GF-D8 (cell line): ENCODE measurements around the gene KCNIP4.

Source experiments
- DNase-seq: peaks from one replicate; lab custom pipeline; 2025; lab: John Stamatoyannopoulos, UW

The KCNIP4 gene

DNA sequence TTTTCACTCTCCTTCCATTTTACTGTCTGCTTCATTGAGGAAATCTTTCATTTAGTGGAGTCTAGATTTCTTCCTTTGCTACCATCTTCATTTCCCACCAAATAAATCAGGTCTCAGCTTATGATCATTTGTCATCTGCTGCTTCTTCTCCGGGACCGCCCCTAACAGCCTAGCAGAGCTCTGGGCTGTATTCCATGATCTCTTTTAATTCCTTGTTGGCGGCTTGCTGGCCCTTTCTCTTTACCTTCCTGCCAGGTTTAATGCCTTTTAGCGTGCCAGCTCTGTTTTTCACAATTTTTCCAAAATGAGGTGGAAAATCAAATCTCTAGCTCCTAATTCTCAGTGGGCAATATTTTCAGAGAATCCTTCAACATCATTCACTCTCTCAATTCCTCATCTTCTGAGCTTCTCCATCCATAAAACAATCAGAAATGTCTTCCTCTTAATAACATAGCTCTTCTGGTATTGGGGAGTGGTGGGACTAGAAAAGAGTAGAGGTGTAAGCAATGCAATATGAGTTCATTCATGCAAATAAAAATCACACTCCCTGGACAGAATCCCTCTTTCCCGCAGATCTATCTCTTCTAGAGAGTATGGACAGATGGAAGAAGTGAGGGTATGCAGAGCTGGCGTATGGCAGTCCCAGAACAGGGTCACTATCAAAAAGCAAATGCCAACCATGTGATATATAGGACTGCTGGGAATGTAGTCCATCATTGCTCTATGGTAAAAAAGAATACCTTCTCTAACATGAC, 491.3 kb downstream of the KCNIP4 start:
- no peak for DNase-seq

DNA sequence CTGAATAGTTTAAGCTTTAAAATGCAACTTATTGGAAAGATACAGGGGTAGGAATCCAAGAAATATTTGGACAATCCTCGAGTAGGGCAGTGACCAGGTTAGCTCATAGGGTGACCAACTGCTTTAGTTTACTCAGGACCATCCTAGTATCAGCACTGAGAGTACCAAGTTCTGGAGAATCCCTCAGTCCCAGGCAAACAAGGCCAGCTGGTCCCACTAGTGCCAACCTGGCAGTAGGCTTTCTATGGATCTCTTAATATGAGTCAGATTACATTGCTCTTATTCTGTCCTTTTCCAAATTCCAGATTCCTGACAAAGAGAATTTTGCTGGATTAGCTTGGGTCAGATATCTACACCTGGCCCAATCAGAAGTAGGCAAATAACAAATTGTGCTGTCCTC, 493.7 kb downstream of the KCNIP4 start:
- DNase-seq: no peak

DNA sequence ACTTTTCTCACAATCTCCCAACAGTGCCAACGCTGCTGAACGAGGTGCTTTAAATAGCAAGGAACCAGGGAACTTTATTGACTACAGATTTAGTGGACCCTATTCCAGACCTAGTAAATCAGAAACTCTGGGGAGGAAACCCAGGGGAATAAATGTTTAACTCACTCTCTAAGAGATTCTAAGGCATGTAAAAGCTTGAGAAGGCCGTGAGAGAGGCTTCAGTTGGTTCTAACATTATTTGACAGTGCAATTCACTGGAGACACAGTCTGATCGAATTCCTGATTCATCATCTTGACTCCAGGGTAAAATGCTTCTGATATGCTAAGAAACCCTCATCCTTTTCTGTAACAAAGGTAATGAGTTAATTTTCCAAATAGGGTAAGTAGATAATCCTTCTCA, 494.4 kb downstream of the KCNIP4 start:
- no peak for DNase-seq

DNA sequence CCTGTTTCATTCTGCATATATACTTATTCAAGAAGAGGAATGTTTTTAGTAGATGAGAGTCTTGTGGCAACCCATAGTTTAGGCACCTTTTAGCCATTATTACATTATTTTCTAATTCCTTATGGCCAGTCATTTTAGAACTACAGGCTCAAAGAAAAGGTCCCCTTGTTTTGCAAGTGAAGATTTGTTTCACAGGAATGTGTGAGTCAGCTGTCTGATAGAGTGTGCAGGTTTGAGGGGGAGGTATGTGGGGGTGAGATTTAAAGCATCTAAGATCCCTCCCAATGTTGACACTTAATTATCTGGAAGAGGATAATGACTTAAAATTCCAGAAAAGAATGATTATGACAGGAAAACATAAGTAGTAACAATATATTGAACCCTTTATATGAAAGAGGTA, 495.6 kb downstream of the KCNIP4 start:
- DNase-seq: no peak

DNA sequence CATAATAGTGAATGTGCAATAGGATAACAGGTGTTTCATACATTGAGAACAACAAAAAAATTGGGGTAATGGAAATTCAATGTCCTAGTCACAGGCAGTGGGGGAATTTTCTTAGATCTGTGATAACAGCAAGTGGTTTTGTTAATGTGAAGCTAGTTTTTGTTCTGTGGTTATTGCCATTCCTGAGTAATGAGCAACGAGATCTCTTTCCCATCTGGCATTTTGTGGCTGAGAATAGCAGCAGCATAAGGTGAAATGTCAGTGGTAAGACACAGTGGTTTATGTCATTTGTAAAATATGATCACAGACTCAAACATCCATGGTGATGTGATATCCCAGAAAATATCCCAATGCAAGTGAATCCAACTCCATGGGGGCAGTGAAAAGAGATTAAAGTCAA, 497.5 kb downstream of the KCNIP4 start:
- no peak for DNase-seq

DNA sequence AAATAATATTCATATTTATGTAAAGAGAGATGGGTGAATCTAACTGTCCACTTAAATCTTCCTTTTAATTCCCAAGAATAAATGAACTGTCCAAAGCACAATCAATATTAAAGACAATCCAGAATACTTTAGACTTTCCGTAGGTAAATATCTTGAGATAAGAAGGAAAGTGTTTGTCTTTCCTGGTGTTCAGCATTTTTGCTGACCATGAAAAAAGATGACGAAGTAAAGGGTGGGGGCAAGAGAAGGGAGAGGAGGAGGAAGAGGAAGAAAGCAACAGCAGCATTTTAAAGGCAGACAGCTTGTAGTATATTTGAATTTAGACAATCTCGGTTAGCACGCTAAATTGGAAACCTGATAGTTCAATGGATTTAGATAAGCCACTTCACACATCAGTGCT, 498.2 kb downstream of the KCNIP4 start:
- no peak for DNase-seq

DNA sequence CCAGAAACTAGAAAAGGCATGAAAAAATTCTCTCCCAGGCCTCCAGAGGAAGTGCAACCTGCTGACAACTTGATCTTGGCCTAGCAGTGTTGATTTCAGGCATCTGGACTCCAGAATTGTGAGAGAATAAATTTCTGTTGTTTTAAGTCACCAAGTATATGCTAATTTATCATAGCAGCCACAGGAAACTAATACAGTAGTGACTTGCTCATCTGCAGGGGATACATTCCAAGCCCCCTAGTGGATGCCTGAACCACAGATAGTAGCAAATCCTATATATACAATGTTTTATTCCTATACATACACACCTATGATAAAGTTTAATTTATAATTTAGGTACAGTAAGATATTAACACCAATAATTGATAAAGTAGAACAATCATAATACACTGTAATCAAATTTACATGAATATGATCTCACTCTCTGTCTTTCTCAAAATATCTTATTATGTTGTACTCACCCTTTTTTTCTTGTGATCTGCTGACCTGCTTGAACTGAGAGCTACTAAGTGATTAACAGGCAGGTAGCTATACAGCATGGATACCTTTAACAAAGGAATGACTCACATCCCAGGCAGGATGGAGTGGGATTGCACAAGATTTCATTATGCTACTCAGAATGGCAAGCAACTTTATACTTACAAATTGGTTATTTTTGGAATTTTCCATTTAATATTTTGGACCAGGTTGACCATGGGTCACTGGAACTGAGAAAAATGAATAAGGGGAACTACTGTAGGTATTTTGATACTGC, 501.1 kb downstream of the KCNIP4 start:
- DNase-seq: no peak

DNA sequence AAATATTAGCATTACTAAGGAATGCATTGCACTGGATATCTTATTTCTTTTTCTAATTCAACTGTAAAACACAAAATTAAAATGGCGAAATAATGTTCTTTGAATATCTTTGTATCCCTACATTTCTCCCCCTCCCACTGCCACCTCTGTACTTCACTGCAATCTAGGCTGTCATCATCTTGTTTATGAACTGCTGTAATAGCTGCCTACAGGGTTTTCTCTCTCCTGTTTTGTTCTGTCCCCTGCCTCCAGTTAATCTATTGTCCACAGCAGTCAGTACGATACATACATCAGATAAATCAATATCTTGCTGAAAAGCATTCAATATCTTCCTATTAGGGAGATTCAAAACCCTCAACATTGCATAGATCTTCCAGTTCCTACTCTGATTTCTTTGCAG, 528.4 kb downstream of the KCNIP4 start:
- DNase-seq: no peak

DNA sequence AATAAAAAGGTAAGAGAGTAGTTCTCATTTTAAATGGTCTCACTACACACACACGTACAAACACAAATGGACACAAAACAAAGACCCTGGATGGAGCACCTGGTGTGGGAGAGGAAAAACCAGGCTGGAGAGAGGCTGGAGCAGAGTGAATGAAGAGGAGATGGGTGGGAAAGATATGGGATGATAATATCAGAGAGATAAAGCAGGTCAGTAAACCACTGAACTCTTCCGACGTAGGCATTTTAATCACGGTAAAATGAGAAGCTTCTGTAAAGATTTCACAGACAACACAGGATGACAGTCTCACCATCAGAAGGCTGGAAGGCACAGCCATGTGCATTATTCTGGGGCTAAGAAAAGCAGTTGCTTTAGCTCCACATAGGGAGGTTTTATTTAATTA, 532.8 kb downstream of the KCNIP4 start:
- no peak for DNase-seq

DNA sequence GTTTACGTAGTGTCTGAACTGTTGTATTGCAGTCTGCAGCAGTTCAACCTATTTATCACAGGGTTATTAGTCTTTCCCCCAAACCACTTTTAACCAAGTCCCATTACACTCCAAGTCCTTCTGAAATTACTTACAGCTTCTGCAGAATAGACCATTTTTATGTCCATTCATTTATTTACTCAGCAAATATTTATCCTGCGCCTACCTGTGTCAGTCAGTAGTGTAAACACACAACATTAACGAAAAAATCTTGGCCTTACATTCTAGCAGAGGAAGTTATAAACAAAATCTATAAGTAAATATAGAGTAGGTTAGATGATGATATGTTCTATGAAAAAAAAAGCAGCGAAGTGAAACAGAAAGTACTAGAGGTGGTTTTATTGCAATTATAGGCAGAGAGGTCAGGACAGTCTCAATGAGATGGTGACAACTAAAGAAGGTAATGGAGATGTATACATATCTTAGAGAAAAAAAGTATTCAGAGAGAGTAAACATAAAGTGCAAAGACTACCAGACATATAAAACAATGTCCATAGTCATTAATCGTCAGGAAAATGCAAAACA, 534.7 kb downstream of the KCNIP4 start:
- no peak for DNase-seq

DNA sequence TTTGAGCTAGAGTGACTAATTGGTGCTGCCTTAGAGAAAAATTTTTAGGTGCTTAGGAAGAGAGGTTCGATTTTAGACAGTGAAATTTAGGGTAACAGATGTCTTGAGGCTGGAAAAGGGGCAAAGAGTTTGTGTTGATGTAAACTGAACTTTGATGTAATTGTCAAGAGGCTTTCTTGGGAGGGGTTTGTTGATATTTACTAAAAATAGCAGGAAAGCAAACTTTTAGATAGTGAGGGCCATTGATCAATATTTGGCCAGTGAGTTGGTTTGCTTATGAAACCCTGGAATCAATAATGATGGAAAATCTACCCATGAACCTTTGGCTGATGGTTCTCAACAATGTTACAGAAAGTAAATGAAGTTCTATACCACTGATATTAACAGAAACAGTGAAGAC, 537.5 kb downstream of the KCNIP4 start:
- DNase-seq: no peak

DNA sequence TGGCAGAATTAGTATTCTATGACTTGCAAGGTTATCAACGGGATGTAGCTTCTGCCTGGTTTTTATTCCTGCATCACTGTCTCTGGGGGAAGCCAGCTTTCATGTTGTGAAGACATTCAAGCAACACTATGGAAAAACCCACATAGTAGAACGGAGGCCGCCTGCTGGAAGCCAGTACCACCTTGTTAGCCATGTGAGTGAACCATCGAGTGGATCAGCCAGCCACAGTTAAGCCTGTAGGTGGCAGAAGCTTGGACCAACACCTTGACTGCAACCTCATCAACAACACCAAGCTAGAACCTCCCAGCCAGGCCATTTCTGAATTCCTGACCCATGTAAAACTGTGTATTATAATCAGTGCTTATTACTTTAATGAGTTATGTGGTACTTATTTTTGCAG, 538.2 kb downstream of the KCNIP4 start:
- no peak for DNase-seq

DNA sequence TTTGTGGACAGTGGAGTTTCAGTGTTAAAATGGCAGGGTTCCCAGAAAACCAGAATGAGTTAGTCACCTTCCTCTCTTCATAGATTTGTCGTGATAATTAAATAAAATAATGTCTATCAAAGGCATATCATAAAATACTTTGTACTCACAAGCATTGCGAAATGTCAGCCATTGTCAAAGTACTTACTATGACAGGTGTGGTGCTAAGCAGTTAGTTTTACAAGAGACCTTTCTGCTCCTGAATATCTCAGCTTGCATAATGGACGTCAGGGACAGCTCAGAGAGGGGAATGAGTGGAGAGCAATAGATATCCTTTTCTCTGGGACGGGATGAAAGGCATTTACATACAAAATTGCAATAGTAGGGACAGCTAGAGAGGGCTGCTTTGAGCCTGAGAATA, 560.9 kb downstream of the KCNIP4 start:
- no peak for DNase-seq

DNA sequence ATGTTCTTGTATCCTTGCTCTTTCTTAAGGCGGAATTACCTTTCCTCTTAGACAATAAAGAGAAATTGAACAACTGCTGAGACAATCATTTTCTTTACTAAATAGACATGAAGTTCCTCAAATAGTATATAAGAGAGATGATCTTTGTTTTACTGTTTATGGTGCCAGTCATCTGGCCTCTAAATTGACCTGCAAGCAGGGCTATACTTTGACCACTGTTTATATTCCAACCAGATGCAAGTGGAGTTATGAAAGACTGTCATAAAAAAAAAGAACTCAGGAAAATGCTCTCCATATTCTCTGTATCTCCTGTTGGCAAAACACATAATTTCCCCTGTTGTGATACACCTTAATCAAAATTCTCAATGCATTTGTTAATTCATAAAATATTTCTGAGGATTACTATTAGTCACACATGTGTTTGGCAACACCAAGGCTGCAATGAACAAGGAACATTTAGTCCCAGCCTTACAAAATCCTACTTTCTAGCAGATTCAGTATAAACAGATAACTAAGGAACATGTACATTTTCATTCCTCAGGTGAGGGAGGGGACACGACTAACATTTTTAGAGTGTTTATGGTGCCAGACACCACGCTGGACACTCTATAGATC, 562.3 kb downstream of the KCNIP4 start:
- no peak for DNase-seq

DNA sequence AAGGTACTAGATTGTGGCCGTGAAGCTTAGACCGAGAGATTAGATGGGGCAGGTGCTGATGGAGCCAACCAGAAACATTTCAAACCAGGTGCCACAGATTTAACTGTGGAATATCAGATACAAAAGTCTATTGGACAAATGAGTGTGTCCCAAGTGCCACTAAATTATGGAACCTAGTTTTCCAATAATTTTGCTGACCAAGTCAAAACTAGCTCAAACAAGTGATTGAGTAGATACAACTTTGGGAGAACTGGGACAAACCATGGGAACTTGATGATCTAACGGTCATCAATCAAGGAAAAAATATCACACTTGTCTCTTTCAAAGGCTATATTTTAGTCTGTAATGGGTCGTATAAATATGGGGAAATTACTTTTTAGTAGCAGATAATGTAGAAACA, 562.9 kb downstream of the KCNIP4 start:
- no peak for DNase-seq

DNA sequence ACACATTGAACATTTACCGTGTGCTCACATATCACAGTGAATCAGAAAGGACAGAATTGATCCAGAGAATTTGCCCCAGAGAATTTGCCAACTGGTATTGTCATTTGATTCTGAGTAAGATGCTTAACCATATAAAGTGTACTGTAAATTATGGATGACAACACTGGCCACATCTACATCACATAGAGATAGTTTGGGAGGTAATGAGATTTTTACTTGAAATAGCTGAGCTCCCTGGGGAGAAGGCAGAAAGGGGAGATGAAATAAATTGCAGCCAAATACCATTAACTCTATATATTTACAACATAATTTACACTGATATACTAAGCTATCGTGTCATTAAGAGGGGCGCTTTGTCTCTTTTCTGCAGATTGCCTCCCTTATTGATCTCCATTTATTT, 564.0 kb downstream of the KCNIP4 start:
- DNase-seq: no peak

DNA sequence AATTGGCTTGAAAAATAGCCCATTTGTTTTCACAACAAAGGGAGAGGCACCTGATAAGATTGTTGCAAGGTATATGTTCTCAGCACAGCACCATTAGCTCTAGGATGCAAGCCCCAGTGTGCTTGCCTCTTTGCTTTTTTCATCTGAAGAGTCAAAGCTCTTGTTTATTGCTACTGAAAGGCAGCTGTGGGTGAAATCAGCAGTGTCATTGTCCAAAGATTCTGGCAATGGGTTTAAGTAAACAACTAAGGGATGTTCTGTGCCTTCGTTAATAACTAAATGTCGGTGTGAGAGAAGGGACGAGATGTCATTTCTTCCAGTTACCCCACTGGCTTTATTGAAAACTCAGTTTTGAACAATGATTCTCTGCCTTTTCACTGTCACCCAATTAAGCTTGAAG, 567.7 kb downstream of the KCNIP4 start:
- no peak for DNase-seq

DNA sequence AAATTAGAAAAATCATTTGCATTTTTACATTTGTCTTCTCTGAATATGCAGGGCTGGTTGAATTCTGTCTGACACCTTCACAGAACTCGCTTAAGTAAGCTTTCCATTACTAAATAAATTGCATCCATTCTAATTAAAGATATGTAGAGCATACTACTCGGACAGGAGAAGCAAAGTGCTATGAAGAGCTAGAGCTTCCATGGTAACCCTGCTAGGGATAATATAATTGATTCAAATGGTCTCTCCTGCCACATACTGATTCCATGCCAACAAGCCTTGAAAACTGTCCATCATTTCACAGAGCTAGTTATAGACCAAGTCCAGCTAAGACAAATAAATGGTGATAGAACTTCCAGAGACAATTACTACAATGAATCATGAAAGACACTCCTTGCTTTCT, 571.5 kb downstream of the KCNIP4 start:
- no peak for DNase-seq

DNA sequence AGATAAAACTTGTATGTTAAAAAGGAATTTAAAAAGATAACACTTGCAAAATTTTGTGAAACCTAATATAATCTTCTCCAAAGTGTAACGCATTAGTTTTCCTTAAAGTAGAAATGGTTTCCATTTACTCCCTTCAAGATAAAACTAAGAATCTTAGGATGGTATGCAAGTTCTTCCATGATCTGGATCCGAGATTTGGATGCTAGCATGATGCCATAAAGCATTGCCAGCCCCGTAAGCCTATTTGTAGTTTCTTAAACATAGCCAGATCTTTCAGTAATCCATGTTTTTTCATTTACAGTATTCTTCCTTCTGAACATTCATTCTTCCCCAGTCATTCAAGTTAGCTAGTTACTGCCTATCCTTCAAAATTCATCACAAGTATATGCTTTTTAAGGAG, 572.4 kb downstream of the KCNIP4 start:
- no peak for DNase-seq

DNA sequence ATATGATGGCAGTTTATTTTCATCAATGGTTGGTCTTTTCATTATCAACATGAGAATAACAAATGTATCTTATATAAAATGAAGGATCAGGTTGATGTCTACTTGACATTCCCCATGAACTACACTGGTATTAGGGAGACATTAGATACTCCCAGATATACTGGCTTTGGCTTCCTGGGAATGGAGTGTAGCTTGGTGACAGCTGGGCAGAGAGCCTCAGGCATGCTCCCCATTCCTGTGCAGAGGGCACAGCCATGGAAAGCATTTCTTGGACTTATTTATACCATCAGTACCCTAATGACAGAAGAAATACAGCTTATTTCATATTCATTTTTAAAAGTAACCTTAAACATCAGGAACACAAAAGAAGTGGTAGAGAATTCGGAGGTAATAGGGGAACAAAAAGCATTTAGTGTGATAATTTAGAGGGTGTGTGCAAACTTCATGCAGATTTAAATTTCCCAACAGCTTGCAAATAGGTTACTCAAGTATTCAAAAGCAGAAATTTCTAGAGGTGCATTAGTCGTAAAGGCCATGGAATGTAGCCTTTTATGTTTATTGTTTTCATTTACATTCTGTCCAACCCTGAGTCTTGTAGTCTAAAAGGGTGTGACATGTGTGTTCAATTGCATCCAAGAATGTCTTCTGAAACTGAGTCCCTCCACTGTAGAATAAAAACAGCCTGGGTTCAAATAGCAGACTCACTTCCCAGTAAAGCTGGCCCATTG, 573.8 kb downstream of the KCNIP4 start:
- no peak for DNase-seq

DNA sequence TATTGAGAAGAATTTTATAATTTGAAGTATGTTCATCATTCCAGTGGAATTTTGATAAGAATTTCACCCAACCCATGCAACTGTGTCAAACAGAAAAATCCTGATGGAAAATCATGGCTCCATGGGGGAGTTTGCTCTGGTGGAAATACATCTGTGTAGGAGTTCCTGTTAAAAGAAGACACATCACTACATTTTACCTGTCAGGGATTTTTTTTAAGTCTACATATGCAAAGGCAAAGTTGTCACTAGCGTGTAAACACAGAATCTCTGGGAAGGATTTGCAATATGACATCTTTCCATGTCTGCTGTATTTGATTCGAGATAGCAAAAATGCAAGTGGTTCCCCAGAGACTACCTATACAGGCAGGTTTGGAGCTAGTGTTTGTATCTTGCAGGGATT, 581.0 kb downstream of the KCNIP4 start:
- DNase-seq: no peak

DNA sequence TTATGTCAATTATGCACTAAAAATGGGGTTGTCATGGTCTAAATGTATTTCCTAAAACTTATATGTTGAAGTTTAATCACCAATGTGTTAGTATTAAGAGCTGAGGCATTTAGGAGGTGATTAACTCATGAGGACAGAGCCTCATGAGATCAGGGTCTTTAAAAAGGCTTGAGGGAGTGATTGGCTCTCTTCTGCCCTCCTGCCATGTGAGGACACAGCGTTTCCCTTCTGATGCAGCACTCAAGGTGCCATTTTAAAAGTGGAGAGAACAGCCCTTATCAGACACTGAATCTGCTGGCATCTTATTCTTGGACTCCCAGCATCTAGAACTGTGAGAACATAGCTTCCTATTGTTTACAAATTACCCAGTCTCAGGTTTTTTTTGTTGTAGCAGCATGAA, 581.7 kb downstream of the KCNIP4 start:
- DNase-seq: no peak
